GM21825 (cell line): Measurements from ENCODE around the gene TUBB8.
"Not testable (repeated sequence)": the region's sequence is repeated elsewhere in the genome, so short reads cannot be mapped to it uniquely, and the experiment has no call there.

ENCODE experiments used
- ATAC-seq: cut with Tn5 transposase; IDR thresholded peaks from one replicate; pipeline ENCODE4 v1.9.1; 2021; ENCODE audit warnings: mild to moderate bottlenecking, moderate library complexity; ENCODE audit not compliant: unreplicated experiment

The TUBB8 gene

GRCh38 chr10:48996-49395 lies at the start of gene TUBB8:
Gene TUBB8, minus strand, starts transcription at chr10:49296. Its CDS starts 58 bp downstream, at chr10:49238.
- ATAC-seq = no peak

GRCh38 chr10:96466-96865 lies 47.4 kb upstream of the TUBB8 start:
- ATAC-seq = no peak

GRCh38 chr10:95356-96115 lies 46.4 kb upstream of the TUBB8 start:
- ATAC-seq = no peak

- no peak for ATAC-seq
These were observed 45.5 kb upstream of the TUBB8 start for GRCh38 chr10:94613-95012.

- ATAC-seq = no peak
These were observed 43.8 kb upstream of the TUBB8 start for GRCh38 chr10:92846-93245.

GRCh38 chr10:92153-92552 lies 43.1 kb upstream of the TUBB8 start:
- ATAC-seq = no peak

- ATAC-seq = no peak
These were observed 42.2 kb upstream of the TUBB8 start for GRCh38 chr10:91313-91712.

- no peak for ATAC-seq
These were observed 41.1 kb upstream of the TUBB8 start for GRCh38 chr10:90161-90560.

- ATAC-seq = no peak
These were observed 40.2 kb upstream of the TUBB8 start for GRCh38 chr10:89248-89647.

GRCh38 chr10:88253-88652 lies 39.2 kb upstream of the TUBB8 start:
- ATAC-seq = no peak

- no peak for ATAC-seq
These were observed 38.3 kb upstream of the TUBB8 start for GRCh38 chr10:87177-88080.

GRCh38 chr10:86031-86430 lies 36.9 kb upstream of the TUBB8 start:
- no peak for ATAC-seq

GRCh38 chr10:85044-85443 lies 35.9 kb upstream of the TUBB8 start:
- ATAC-seq = no peak

GRCh38 chr10:83930-84530 lies 34.9 kb upstream of the TUBB8 start:
- ATAC-seq = no peak

- no peak for ATAC-seq
These were observed 31.5 kb upstream of the TUBB8 start for GRCh38 chr10:80477-81105.

- no peak for ATAC-seq
These were observed 30.6 kb upstream of the TUBB8 start for GRCh38 chr10:79532-80215.

- no peak for ATAC-seq
These were observed 29.5 kb upstream of the TUBB8 start for GRCh38 chr10:78556-78955.

GRCh38 chr10:74266-74621 lies 25.1 kb upstream of the TUBB8 start:
- not testable (repeated sequence) for ATAC-seq

GRCh38 chr10:73543-74265 lies 24.6 kb upstream of the TUBB8 start:
- ATAC-seq = not testable (repeated sequence)

- ATAC-seq = not testable (repeated sequence)
These were observed 19.1 kb upstream of the TUBB8 start for GRCh38 chr10:68156-68555.
